ENCODE results near the gene LYST. TPM values are rescaled to one million over a fixed set of nuclear protein-coding genes. Genes with fewer than 3 reads are reported as not detected.

LYST gene
- polyA plus RNA-seq, 1 donor (not counting 4 experiments of a cell fraction or from before 2014, with no cell fraction given), result 24.7 TPM

DNA sequence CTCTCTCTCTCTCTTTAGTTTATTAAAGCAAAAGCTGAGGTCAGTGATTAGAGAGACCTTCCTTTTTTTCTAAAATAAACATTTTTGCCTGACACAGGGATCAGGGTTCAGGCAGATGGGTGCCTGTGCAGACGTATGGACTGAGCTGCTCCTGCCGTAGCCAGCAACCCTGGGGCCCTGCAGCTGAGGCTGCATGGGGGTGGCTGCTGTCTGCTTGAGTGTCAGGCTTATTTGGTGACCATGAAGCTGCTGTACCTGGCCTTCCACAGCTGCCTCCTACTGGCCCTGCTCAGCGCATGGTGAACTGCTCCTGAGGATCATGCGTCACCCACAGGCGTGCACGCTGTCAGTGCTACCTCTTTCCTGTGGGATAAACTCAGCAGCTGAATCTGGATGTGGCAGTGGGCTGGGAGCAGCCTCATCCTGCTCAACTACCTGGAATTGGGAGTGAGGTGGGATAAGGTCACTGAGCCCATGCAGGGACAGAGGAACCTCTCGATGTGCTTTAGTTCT lies 252.2 kb downstream of the LYST start:
- no peaks in the 10 kb centered on the region for H3K9me3 ChIP-seq (ENCODE audit: control insufficient read depth, low read depth, low read length)
- H3K36me3 ChIP-seq (ENCODE audit: control insufficient read depth in 2 of 2, extremely low read depth in 1 of 2, insufficient read depth in 2 of 2, low read length in 2 of 2), result no peaks in the 10 kb centered on the region
- no peak overlapping the region for H3K4me2 ChIP-seq (ENCODE audit: control insufficient read depth, extremely low read depth, insufficient read depth, low read depth, low read length)
- no peak overlapping the region for H3K27ac ChIP-seq (ENCODE audit: control insufficient read depth, insufficient read depth, low read length)
- no peaks in the 10 kb centered on the region for H3K9me1 ChIP-seq (ENCODE audit: control insufficient read depth, extremely low read depth, insufficient read depth, low read length)
- no peak for TF ChIP-seq EZH2 (IDR thresholded peaks at IDR 0.05; ENCODE audit: low read length)
- TF ChIP-seq, protein P1, sequence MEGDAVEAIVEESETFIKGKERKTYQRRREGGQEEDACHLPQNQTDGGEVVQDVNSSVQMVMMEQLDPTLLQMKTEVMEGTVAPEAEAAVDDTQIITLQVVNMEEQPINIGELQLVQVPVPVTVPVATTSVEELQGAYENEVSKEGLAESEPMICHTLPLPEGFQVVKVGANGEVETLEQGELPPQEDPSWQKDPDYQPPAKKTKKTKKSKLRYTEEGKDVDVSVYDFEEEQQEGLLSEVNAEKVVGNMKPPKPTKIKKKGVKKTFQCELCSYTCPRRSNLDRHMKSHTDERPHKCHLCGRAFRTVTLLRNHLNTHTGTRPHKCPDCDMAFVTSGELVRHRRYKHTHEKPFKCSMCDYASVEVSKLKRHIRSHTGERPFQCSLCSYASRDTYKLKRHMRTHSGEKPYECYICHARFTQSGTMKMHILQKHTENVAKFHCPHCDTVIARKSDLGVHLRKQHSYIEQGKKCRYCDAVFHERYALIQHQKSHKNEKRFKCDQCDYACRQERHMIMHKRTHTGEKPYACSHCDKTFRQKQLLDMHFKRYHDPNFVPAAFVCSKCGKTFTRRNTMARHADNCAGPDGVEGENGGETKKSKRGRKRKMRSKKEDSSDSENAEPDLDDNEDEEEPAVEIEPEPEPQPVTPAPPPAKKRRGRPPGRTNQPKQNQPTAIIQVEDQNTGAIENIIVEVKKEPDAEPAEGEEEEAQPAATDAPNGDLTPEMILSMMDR (optimal IDR thresholded peaks at IDR 0.05 in 1 of 3, IDR thresholded peaks at IDR 0.05 in 1 of 3, conservative IDR thresholded peaks at IDR 0.05 in 1 of 3; ENCODE audit: extremely low read depth in 1 of 3, insufficient read depth in 2 of 3, low read length in 3 of 3), result no peak
- no peak for DNase-seq (ENCODE audit: low read depth, low spot score)
- H2AFZ ChIP-seq (ENCODE audit: control insufficient read depth, low read length), result no peak overlapping the region
- peaks cover 13% of the 10 kb centered on the region for H3K4me1 ChIP-seq (ENCODE audit: control insufficient read depth, extremely low read depth, insufficient read depth, low read length)
- dilution Hi-C loops (cut with MboI; ENCODE audit: extremely low pct_ligation_motif_present, low sequenced_read_pairs), result no loop called here
- no peak for FAIRE-seq
- H3K4me3 ChIP-seq (ENCODE audit: control insufficient read depth in 2 of 3, extremely low read depth in 1 of 3, insufficient read depth in 2 of 3, low read depth in 1 of 3, low read length in 3 of 3), result no peak overlapping the region
- no peaks in the 10 kb centered on the region for H3K79me2 ChIP-seq (ENCODE audit: control insufficient read depth, insufficient read depth, low read length)
- H3K27me3 ChIP-seq (ENCODE audit: control insufficient read depth, extremely low read depth, insufficient read depth, low read length), result no peaks in the 10 kb centered on the region
- H4K20me1 ChIP-seq (ENCODE audit: control insufficient read depth, extremely low read depth, insufficient read depth, low read length), result no peaks in the 10 kb centered on the region
- no peak overlapping the region for H3K9ac ChIP-seq (ENCODE audit: control insufficient read depth, extremely low read depth, insufficient read depth, low read length)

DNA sequence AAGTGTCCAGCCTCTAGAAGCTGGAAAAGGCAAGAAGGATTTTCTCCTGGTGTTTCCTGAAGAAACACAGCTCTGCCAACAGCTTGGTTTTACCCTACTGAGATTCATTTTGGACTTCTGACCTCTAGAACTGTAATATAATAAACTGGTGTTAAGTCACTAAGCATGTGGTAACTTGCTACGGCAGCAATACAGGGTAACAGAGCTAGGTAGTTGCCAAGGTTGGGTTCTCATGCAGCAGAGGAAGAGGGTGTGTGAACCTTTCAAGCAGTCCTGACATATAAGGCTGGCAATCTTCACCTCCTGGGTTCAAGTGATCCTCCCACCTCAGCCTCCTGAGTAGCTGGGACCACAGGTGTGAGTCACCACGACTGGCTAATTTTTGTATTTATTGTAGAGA lies 253.1 kb downstream of the LYST start:
- Histone ChIP-seq H3K9me3 (ENCODE audit: control insufficient read depth, low read depth, low read length) (no peaks in the 10 kb centered on the region), H3K9me1 (ENCODE audit: control insufficient read depth, extremely low read depth, insufficient read depth, low read length) (no peaks in the 10 kb centered on the region), H3K4me2 (ENCODE audit: control insufficient read depth, extremely low read depth, insufficient read depth, low read depth, low read length) (no peak overlapping the region), H4K20me1 (ENCODE audit: control insufficient read depth, extremely low read depth, insufficient read depth, low read length) (no peaks in the 10 kb centered on the region), H2AFZ (ENCODE audit: control insufficient read depth, low read length) (no peak overlapping the region), H3K9ac (ENCODE audit: control insufficient read depth, extremely low read depth, insufficient read depth, low read length) (no peak overlapping the region), H3K27ac (ENCODE audit: control insufficient read depth, insufficient read depth, low read length) (no peak overlapping the region), H3K4me3 (ENCODE audit: control insufficient read depth in 2 of 3, extremely low read depth in 1 of 3, insufficient read depth in 2 of 3, low read depth in 1 of 3, low read length in 3 of 3) (no peak overlapping the region), H3K27me3 (ENCODE audit: control insufficient read depth, extremely low read depth, insufficient read depth, low read length) (no peaks in the 10 kb centered on the region), H3K79me2 (ENCODE audit: control insufficient read depth, insufficient read depth, low read length) (no peaks in the 10 kb centered on the region), H3K4me1 (ENCODE audit: control insufficient read depth, extremely low read depth, insufficient read depth, low read length) (peaks cover 13% of the 10 kb centered on the region), H3K36me3 (ENCODE audit: control insufficient read depth in 2 of 2, extremely low read depth in 1 of 2, insufficient read depth in 2 of 2, low read length in 2 of 2) (no peaks in the 10 kb centered on the region)
- FAIRE-seq, result no peak
- no peak for TF ChIP-seq EZH2 (IDR thresholded peaks at IDR 0.05; ENCODE audit: low read length)
- TF ChIP-seq, protein P1 (optimal IDR thresholded peaks at IDR 0.05 in 1 of 3, IDR thresholded peaks at IDR 0.05 in 1 of 3, conservative IDR thresholded peaks at IDR 0.05 in 1 of 3; ENCODE audit: extremely low read depth in 1 of 3, insufficient read depth in 2 of 3, low read length in 3 of 3), result no peak
- no peak for DNase-seq (ENCODE audit: low read depth, low spot score)
- dilution Hi-C loops (cut with MboI; ENCODE audit: extremely low pct_ligation_motif_present, low sequenced_read_pairs), result no loop called here
